Activated T-helper 9 cell treated with anti-CD3 and anti-CD28 coated beads, Interleukin-2, amount 50 U/mL, for 16 hours (primary cell): ENCODE measurements around the gene PPY.
"Not testable (repeated sequence)": the region's sequence is repeated elsewhere in the genome, so short reads cannot be mapped to it uniquely, and the experiment has no call there.

ENCODE experiments used
- DNase-seq: peaks from one replicate; pipeline ENCODE4 v3.0.0-alpha.2; 2020; ENCODE audit warnings: low read depth

The PPY gene

DNA sequence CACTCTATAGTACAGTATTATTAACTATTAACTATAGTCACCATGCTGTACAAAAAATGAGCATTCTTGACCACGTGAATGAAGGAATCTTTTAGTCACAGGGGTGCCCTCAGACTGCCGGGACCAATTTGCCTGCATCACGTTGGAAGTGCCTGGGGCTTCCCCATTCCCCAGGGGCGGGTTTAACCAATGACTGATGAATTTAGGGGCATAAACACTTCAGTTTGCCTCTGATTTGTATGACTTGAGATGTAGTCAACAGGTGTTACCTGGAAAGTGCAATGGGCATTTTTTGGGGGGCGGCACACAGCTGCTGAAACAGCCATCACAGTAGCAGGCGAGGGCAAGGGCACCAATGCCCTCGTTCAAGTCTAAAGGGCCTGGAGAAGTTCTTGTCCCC, 20.2 kb upstream of the PPY start:
- DNase-seq = no peak

GRCh38 chr17:43961954-43962353, 19.7 kb upstream of the PPY start:
- DNase-seq = no peak

- not testable (repeated sequence) for DNase-seq
Measured at GRCh38 chr17:43961292-43961691, 19.0 kb upstream of the PPY start.

- DNase-seq = no peak
Measured at GRCh38 chr17:43958748-43959352, 16.6 kb upstream of the PPY start.

DNA sequence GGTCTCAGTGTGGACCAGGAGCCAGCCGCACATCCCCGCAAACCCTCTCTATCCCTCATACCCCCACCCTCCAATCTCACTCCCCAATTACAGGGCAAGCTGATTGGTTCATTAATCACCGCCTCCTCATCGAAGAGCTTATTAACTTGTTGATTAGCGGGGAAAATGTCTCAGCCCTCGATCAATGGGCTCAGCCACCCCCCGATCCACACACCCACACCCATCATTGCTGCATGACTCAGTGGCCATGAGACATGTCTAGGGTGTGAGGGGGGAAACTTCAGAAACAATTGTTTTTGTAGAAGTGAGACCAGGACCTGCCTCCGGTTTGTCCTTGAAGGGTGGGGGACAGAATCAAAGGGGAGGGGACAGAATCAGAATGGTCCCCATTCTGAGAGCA, 13.9 kb upstream of the PPY start:
- DNase-seq = no peak

GRCh38 chr17:43953746-43954145, 11.5 kb upstream of the PPY start, which contains the start of gene PYY:
PYY (minus strand) TSS chr17:43953940; CDS start chr17:43953483, 457 bp downstream.
- DNase-seq = no peak

DNA sequence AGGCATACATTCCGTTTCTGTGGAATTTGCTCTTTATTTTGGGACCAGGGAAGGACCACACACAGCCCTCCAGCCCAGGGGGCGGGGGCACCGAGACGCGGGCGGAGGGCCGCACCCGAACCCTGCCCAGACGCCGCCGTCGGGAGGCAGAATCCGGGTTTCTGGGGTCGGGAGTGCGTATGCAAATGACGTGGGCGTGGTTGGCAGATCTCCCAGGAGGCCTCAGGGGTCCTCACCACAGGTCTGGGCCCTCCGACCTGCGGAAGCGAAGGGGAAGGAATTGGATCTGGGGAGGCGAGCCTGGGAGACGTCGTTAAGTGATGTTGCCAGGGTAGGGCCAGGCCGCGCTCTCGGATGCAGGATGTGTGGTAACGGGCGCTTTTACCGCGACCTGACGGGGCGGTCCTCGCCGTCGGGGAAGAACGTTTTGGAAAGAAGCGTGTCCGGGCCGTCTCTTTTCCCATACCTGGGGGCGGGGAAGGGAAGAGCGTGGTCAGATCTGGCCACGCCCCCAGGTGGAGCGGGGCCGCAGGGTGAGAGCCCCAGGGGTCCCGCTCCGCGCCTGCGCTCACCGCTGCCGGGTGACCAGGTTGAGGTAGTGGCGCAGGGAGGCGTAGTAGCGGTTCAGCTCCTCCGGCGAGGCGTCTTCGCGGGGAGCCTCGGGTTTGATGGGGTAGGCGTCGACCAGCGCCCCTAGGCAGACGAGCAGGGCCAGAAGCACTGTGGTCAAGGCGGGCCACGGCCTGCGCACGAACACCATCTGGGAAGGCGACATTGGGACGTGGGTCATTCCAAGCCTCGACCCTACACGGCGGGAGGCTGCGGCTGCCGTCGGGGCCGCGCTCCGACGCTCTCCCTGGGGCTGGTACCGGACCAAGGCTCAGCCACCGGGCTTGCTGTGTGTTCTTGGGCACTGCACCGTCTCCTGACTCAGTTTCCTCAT, 10.7 kb upstream of the PPY start:
- DNase-seq = no peak

- no peak for DNase-seq
Measured at GRCh38 chr17:43952351-43952723, 10.1 kb upstream of the PPY start.

- DNase-seq = no peak
Measured at GRCh38 chr17:43951750-43952149, 9.5 kb upstream of the PPY start.

DNA sequence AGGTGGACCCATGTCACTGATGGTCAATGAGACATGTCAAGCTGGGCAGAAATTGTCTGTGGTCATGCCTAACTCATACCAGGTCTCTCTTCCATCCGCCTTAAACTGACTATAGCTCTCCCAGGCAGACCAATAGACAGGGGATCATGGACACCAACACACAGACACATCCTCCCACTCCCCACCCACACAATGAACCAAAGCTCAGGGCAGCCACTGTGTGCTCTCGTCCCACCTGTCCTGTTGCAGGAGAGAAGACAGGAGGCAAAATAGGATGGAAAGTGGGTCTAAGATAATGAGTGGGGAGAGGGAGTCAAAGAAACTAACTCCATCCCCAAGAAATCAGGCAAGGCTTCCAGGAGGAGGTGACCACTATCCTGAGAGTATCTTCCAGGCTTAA, 8.3 kb upstream of the PPY start:
- DNase-seq = no peak

DNA sequence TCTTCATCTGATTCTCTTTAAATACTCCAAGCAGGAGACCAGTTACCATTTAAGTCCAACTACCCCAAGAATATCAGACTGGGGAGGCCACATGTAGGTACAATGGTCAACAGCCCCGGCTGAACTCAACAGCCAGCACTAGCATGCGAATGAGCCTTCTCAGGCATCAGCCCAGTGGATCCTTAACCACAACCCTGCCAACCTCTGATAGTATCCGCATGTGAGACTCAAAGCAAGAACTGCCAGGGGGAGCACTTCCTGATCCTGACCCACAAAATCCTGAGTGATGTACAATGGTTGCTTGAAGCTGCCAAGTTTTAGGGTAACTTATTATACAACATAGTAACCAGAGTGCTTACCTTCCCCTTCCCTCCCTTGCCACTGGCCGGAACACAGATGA, 7.5 kb upstream of the PPY start:
- DNase-seq = no peak

DNA sequence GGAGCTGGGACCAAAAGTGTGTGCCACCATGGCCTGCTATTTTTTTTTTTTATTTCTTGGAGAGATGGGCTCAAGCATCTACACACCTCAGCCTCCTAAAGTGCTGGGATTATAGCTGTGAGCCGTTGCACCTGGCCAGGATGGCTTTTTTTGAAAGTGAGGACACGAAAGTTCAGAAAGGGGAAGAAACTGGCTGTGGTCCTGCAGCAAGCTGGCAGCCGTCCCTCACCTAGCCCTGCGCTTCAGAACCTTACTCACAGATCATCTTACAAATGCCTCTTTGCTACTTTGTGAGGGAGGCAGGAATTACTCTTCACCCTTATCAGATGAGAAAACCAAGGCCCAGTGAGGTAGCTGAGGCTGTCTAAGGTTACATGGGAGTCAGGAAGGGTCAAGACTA, 4.5 kb upstream of the PPY start:
- DNase-seq = no peak

DNA sequence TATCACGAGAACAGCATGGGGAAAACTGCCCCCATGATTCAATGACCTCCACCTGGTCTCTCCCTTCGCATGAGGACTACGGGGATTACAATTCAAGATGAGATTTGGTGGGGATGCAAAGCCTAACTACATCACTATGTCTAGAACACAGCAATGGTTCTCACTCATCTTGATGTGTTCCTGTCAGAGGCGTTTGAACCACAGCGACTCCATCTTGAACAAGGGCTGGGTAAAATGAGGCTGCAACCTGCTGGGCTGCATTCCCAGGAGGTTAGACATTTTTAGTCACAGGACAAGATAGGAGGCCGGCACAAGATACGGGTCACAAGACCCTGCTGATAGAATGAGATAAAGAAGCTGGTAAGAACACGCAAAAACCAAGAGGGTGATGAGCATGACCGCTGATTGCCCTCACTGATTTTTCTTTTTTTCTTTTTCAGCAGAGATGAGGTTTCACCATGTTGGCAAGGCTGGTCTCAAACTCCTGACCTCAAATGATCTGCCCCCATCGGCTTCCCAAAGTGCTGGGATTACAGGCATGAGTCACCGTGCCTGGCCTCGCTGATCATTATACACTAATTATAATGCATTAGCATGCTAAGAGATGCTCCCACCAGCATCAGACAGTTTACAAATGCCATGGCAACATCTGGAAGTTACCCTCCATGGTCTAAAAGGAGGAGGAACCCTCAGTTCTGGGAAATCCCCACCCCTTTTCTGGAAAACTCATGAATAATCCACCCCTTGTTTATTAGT, 3.0 kb upstream of the PPY start:
- DNase-seq = no peak

GRCh38 chr17:43940630-43941029, 1.6 kb downstream of the PPY start:
- no peak for DNase-seq

DNA sequence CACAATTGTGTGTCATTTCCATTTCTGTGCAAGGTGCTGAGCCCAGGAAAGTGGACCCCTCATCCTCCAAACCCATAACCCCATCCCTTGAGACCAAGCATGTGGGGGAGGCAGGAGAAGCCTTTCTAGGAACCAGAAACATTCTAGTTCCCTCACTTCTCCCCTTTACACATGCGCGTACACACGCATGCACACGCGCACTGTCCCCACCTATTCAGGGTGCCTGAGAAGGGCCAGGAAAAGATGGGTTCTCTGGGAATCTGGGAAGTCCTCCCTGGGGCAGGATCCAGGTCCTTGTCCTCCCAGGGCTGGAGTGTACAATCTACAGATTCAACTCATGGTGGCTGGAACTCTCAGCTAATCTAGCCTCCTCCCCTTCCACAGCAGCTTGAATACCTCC, 2.4 kb downstream of the PPY start:
- no peak for DNase-seq

DNA sequence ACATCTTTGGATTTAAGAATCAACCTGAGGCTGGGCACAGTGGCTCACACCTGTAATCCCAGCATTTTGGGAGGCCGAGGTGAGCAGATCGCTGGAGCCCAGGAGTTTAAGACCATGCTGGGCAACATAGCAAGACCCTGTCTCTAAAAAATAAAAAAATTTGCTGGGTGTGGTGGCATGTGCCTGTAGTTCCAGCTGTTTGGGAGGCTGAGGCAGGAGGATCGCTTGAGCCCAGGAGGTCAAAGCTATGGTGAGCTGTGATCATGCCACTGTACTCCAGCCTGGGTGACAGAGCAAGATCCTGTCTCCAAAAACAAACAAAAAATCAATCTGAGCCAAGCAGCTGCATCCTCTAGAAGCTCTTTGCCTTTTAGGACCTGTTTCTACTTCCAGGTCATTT, 2.8 kb downstream of the PPY start:
- not testable (repeated sequence) for DNase-seq

DNA sequence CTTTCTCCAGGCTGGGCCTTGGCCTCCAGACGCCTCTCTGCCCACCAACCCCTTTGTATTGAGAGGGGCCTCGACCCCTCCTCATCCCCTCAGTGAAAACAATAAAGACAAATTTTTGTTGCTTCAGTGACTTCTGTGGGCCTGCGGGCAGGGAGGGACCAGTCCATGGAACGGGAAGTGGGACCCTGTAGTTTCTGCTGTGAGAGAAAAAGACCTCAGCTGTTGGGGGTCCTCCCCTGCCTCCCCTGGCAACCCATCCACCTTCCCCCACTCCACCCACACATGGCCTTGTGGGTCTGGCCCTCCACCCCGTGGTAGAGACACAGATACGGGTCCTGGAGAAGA, 3.5 kb downstream of the PPY start:
- no peak for DNase-seq

- DNase-seq = no peak
Measured at GRCh38 chr17:43936434-43936833, 5.8 kb downstream of the PPY start.

DNA sequence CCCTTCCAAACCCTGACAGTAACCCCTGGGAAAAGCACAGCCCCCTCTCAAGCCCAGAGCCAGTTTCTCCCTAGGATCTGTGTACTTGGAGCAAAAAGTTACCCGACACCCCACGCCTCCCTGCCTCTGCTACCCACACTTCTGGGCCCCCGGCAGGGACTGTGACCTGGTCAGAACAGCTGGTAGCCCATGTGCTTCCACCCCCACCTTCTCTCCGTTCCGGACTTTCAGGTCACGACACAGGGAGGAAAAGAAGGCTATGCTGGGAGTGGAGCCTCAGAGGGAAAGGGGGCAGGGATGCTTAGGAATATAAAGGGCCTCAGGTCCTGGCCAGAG, 6.4 kb downstream of the PPY start:
- no peak for DNase-seq

GRCh38 chr17:43935204-43935925, 6.9 kb downstream of the PPY start:
- DNase-seq = no peak

DNA sequence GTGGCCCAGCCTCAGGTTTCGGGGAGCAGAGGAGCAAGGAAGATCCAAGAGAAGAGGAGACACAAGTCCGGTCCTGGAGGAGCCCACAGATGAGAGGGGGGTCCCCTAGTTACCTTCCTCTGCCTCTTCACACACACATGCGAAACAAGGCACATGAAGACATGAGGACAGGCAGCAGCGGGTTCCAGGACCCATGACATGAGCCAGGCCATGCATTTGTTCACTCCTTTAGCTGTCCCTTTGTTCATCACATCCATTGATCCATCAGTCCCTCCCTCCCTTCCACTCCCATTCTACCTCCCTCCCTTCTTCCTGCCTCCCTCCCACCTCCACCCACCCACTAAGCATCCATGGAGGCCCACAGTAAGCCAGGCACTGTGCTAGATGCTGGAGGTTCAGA, 9.4 kb downstream of the PPY start:
- DNase-seq = no peak

DNA sequence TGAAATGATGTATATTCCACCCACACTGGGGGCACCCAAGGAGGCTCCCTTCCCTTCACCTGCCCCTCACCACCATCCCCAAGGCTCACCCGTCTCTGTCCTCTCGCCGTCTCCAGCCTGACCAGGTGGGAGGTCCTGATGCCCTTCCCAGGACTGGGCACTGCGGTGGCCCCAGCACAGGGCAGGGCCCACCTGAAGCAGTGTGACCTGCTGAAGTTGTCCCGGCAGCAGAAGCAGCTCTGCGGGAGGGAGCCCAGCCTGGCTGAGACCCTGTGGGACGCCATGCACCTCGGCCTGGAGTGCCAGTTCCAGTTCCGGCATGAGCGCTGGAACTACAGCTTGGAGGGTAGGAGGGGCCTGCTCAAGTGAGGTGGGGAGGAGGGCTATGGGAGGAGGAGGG, 9.9 kb downstream of the PPY start:
- DNase-seq = no peak
